NCI-H2171 treated with DMSO at 0.1 percent for 48 hours (cell line): ENCODE data around the gene SLC7A10.
"Not testable (repeated sequence)": the region's sequence is repeated elsewhere in the genome, so short reads cannot be mapped to it uniquely, and the experiment has no call there.

Experiments
- DNase-seq: peaks from one replicate; lab custom pipeline; 2025; lab: John Stamatoyannopoulos, UW

The SLC7A10 gene

DNA sequence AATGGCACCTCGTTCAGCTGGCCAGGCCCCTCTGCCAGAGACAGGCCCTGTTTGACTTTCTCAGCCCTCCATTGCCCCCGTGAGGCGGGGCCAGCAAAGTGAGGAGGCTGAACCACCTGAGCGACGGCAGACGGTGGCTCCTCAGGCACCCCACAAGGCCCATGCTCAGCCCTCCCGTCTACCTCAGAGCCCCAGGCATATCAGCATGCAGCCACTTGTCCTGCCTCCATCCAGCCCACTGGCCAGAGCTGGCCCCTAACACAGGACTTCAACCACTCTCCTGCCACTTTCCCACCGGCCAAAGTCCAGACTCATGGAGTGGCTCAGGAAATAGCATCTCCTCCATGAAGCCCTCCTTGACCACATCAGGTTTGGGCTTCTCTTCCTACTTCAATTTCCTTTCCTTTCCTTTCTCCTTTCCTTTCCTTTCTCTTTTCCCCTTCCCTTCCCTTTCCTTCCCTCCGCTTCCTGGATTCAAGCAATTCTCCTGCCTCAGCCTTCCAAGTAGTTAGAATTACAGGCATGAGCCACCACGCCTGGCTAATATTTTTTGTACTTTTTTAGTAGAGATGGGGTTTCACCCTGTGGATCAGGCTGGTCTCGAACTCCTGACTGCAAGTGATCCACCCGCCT is 9.3 kb downstream of the SLC7A10 start:
- DNase-seq: no peak

DNA sequence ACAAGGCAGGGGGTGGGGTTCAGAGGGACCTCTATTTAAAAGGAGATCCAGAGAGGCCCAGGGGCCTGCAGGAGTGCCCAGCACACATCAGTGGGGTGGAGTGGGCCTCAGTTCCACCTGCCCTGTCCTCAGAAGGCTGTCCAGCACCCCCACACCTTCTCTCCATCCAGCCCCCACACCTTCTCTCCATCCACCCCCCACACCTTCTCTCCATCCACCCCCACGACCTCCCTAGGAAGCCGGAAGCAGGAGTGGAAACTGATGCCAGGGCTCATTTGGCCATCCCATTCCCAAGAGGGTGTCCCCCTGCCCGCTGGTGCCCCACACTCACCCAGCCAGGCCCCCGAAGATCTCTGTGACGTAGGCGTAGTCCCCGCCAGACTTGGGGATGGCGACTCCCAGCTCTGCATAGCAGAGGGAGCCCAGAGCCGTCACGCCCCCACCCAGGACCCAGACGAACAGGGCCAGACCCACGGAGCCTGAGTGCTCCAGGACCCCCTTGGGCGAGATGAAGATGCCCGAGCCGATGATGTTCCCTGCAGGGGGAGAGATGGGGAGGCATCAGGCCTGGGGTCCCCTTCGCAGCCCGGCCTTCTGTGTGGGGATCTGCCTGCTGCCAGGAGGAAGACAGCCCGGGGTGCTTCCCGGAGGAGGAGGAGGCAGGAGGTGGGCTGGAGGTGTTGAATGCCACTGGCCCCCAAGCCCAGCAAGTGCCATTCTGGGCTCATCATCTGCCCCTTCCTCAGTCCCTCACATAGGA is 10.0 kb downstream of the SLC7A10 start:
- no peak for DNase-seq

- no peak for DNase-seq
These were observed 11.1 kb downstream of the SLC7A10 start for GRCh38 chr19:33214596-33214995.

- no peak for DNase-seq
These were observed 13.0 kb downstream of the SLC7A10 start for GRCh38 chr19:33212436-33213172.

DNA sequence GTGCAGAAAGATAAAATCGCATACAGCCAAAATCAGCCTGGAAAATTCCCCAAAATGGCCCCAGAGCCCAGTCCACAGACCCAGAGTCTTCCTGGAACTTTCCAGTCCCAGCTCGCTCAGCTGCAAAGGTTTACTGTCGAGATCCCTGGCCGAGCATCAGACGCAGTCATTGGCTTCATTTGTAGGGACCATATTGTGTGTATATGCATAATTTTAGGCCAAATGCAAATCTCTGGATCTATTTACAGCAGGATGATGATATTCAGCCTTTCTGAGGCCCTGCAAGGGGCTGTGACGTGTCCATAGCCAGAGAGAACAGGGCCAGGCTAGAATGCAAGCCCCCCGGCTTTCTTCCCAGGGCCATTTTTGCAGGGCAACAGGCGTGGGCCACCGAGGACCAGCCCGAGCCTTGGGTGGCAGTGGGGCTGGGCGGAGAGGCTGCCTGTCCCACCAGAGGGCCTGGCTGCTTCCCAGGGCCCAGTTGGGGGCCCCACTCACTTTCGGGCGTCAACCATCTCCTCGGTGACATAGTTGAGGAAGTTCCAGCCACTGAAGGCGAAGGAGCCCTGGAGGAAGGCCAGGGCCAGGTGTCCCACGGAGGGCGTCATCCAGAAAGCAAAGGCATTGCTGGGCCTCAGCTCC is 13.7 kb downstream of the SLC7A10 start:
- no peak for DNase-seq

GRCh38 chr19:33210266-33210940 is 15.2 kb downstream of the SLC7A10 start:
- DNase-seq: no peak

DNA sequence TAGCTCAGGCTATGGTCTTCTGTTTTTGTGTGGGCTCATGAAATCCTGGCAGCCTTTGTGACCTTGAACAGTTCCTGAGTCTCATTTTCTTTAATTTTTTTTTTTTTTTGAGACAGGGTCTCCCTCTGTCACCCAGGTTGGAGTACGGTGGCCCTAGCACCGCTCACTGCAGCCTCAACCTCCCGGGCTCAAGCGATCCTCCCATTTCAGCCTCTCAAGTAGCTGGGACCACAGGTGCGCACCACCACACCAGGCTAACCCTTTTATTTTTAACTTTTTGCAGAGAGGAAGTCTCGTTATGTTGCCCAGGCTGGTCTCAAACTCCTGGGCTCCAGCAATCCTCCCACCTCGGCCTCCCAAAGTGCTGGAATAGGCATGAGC is 15.8 kb downstream of the SLC7A10 start:
- DNase-seq: not testable (repeated sequence)

GRCh38 chr19:33208904-33209849 is 16.5 kb downstream of the SLC7A10 start:
- no peak for DNase-seq

GRCh38 chr19:33208371-33208895 is 17.2 kb downstream of the SLC7A10 start:
- DNase-seq: no peak

DNA sequence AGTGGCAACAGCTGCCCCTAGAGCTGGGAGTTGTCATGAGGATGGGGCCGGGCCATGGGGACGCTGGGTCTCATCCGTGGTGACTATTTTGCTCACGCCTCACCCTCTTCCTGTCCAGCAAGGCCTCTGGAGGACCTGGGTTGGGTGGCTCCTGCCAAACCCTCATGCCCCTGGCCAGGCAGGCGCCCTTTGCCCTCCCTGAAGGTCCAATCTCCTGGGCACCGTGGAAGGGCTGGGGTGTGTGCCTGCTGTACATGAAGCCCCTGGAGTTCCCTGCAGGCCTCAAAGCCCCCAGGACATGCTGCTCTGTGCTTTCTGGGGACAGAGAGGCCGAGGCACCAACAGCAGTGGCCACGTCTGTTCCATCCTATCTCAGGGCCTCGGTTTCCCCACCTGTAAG is 17.7 kb downstream of the SLC7A10 start:
- DNase-seq: no peak

DNA sequence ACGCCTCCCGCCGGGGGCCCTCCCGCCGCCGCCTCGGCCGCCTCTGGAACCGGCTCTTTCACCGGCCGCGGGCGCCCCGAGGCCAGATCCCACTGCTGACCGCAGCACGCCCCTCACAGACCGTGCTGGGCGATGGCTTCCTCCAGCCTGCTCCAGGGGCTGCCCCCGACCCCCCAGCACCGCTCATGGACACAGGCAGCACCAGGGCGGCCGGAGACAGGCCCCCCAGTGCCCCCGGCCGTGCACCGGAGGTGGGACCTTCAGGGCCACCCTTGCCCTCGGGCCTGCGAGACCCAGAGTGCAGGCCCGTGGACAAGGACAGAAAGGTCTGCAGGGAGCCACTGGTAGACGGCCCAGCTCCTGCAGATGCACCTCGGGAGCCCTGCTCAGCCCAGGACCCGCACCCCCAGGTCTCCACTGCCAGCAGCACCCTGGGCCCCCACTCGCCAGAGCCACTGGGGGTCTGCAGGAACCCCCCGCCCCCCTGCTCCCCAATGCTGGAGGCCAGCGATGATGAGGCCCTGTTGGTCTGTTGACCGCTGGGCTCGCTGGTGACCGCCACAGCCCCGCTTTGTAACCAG is 18.5 kb downstream of the SLC7A10 start:
- DNase-seq: no peak

- no peak for DNase-seq
These were observed 19.2 kb downstream of the SLC7A10 start for GRCh38 chr19:33206261-33207039.

DNA sequence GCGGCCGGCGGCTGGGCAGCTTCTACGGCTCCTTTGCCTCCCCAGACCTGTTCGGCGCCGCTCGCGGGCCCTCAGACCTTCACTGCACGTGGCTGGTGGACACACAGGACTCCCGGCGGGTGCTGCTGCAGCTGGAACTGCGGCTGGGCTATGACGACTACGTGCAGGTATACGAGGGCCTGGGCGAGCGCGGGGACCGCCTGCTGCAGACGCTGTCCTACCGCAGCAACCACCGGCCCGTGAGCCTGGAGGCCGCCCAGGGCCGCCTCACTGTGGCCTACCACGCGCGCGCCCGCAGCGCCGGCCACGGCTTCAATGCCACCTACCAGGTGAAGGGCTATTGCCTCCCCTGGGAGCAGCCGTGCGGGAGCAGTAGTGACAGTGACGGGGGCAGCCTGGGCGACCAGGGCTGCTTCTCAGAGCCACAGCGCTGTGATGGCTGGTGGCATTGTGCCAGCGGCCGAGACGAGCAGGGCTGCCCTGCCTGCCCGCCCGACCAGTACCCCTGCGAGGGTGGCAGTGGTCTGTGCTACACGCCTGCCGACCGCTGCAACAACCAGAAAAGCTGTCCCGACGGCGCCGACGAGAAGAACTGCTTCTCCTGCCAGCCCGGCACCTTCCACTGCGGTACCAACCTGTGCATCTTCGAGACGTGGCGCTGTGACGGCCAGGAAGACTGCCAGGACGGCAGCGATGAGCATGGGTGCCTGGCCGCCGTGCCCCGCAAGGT is 20.0 kb downstream of the SLC7A10 start:
- no peak for DNase-seq

GRCh38 chr19:33205110-33205509 is 20.5 kb downstream of the SLC7A10 start:
- DNase-seq: no peak

DNA sequence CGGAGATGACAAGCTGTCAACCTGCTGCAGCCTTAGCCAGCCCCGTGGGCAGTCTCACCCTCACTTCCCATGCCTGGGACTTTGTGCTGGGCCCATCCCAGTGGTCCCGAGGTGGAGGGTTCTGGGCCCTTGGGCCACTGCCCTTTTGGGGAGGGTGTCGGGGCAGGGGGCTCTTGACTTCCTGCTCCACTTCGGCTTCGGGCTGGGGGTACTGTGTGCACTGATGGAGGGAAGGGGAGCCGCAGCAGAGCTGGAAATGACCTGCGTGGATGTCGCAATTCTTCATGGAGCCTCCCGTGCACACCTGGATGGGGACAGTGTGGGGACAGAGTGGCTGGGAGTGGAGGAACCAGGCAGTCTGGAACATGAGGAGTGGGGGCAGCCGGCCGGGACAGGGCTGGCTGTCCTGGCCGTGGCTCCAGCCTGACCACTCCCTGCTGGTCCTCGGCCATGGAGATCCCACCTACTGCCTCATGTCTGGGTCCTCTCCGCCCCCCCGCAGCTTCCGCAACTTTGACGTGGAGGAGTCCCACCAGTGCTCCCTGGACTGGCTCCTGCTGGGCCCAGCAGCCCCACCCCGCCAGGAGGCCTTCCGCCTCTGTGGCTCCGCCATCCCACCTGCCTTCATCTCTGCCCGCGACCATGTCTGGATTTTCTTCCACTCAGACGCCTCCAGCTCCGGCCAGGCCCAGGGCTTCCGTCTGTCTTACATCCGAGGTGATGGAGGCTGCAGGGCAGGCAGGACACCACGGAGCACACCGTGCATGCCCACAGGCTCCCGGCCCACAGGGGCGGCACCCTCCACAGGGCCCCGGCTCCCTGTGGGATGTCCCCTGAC is 21.3 kb downstream of the SLC7A10 start:
- no peak for DNase-seq

GRCh38 chr19:33203529-33203928 is 22.1 kb downstream of the SLC7A10 start:
- no peak for DNase-seq

- no peak for DNase-seq
These were observed 22.8 kb downstream of the SLC7A10 start for GRCh38 chr19:33202546-33203507.
